Measurements from ENCODE around the gene WRAP73. TPM values are rescaled to one million over a fixed set of nuclear protein-coding genes. Genes with fewer than 3 reads are reported as not detected.
A peak's percentile ranks its signal among the peaks of the same experiment; 100 is the strongest.

The WRAP73 gene
- total and polyA plus RNA-seq, 12 donors = 7.5 to 16.5 (median 10.3) TPM

DNA sequence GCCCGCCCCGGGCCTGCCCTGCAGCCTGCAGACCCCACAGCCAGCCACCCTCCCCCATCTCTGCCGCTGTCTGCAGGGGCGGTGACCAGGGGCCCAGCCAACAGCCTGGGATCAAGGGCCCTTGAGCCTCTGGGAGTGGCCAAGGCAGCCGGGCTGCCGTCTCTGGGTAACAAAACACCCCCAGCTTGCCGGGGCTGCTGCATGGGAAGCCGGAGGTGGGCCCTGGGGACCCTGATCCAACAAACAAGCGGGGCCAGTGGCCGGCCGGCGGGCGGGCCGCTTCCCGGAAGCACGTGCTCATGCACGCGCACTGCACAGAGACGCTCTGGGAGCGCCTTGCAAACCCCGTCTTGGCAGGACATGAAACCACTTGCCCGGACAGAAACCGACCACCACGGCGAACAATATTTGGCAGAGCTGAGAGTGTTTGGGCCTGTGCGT, 51.8 kb downstream of the WRAP73 start:
- ATAC-seq (peak in 6 of 8 donors; percentile 51 to 81 (median 74)), DNase-seq (peak; percentile 48 to 51)
- Histone ChIP-seq H3K36me3 (no peaks in the 10 kb centered on the region), H3K27me3 (no peaks in the 10 kb centered on the region), H3K9me3 (no peaks in the 10 kb centered on the region), H3K4me3 (peak overlapping the region in 6 of 10 donors; percentile 2 to 39 (median 12)), H3K4me1 (peaks cover 9 to 26% (median 23%) of the 10 kb centered on the region in 9 donors), H3K27ac (no peak overlapping the region)
- TF ChIP-seq, protein P1, sequence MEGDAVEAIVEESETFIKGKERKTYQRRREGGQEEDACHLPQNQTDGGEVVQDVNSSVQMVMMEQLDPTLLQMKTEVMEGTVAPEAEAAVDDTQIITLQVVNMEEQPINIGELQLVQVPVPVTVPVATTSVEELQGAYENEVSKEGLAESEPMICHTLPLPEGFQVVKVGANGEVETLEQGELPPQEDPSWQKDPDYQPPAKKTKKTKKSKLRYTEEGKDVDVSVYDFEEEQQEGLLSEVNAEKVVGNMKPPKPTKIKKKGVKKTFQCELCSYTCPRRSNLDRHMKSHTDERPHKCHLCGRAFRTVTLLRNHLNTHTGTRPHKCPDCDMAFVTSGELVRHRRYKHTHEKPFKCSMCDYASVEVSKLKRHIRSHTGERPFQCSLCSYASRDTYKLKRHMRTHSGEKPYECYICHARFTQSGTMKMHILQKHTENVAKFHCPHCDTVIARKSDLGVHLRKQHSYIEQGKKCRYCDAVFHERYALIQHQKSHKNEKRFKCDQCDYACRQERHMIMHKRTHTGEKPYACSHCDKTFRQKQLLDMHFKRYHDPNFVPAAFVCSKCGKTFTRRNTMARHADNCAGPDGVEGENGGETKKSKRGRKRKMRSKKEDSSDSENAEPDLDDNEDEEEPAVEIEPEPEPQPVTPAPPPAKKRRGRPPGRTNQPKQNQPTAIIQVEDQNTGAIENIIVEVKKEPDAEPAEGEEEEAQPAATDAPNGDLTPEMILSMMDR (IDR thresholded peaks at IDR 0.05) = no peak
- intact Hi-C loops (cut with DNase I) = no loop called here
- WGBS, 2 donors = 32 to 40% methylated on average over 26 of the region's 26 CpGs

DNA sequence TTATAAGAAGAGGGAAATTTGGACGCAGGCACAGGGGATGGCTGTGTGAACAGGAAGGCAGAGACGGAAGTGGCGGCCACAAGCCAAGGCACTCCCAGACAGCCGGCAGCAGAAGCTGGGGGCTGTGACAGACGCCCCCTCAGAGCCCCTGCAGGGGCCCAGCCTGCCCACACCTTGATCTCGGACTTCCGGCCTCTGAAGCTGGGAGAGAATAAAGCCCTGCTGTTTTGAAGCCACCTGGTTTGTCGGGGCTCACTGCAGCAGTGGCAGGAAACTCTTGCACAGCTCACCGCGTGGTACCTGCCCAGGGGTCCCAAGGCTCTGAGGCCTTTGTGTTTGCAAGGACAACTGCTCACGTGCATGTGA, 52.3 kb downstream of the WRAP73 start:
- DNase-seq = no peak

DNA sequence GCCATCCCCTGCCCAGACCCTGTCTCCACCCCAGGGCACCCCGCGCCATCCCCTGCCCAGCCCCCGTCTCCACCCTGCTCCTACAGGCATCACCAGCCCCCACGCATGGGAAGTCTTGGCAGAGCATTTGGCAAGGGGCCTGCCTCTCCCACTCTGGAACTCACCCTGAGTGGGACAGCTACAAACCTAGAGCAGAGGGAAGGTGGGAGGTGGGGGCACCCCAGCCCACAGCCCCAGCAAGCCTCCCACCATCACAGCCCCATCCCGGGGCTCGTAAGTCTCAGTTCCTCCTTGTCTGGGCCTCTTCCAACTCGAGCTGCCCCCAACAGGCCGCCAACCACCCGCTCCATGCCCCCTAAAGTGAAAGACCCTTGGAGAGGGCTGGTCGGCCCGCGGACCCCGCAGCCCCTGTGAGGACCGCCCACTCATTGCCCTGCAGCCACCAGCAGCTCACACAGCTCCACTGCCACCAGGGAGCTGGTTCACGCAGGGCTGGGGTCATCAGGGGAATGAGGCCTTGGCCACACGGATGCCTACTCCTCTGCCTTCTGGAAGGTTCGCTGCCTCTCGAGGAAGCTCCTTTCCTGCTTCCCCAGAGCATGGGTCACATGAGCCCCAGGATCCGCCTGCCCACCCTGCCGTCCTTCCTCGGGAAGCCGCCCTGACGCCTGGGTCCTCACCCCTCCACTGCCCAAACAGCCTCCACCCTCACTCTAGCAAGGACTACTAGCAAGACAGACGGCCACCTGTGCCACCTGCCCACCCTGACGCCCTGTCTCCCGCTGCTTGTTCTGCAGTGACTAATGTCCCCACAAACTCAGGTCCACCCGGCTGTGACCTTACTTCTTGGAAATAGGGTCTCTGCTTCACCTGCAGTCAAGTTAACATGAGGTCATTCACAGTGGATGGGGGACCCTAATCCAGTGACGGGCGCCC, 53.0 kb downstream of the WRAP73 start:
- TF ChIP-seq, protein P1 (IDR thresholded peaks at IDR 0.05) = no peak
- 82 to 85% methylated on average over 29 of the region's 29 CpGs for WGBS, 2 donors
- H3K4me3 ChIP-seq = no peak overlapping the region
- H3K4me1 ChIP-seq = peaks cover 9 to 26% (median 23%) of the 10 kb centered on the region in 9 donors
- no peaks in the 10 kb centered on the region for H3K36me3 ChIP-seq
- no peak overlapping the region for H3K27ac ChIP-seq
- H3K27me3 ChIP-seq = peaks cover 0 to 3% (median 0%) of the 10 kb centered on the region in 7 donors
- ATAC-seq (no peak), DNase-seq (no peak)
- H3K9me3 ChIP-seq = no peaks in the 10 kb centered on the region
- intact Hi-C loops (cut with DNase I) = no loop called here

More for the DNA sequence above, 52.3 kb downstream of the WRAP73 start:
- no peaks in the 10 kb centered on the region for H3K9me3 ChIP-seq
- peak overlapping the region in 2 of 10 donors; percentile 10 to 39 for H3K4me3 ChIP-seq
- H3K36me3 ChIP-seq = no peaks in the 10 kb centered on the region
- intact Hi-C loops (cut with DNase I) = no loop called here
- ATAC-seq = peak in 2 of 8 donors; percentile 16 to 23
- H3K27me3 ChIP-seq = no peaks in the 10 kb centered on the region
- TF ChIP-seq, protein P1 (IDR thresholded peaks at IDR 0.05) = no peak
- H3K4me1 ChIP-seq = peaks cover 9 to 26% (median 23%) of the 10 kb centered on the region in 9 donors
- WGBS, 2 donors = 48 to 59% methylated on average over 11 of the region's 11 CpGs
- H3K27ac ChIP-seq = no peak overlapping the region

DNA sequence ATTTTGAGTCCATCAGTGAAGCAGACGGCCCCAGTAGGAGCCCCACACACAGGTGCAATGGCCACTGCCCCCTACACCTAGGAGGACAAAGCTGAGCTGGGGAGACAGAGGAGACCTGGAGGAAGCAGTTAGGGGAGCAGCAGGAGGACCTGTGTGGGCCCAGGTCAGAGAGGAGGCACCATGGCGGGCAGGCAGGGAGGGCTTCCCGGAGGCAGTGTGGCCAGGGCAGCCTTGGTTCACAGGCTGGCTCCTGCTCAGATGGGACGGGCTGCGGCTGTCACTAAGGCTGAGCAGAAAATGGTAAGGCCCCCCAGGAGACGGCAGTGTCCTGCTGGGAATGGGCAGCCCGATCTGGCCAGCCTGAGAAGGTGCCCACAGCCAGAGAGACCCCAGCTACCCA, 54.0 kb downstream of the WRAP73 start:
- WGBS, 2 donors = 91 to 97% methylated on average over 7 of the region's 7 CpGs
- Histone ChIP-seq H3K4me1 (peaks cover 9 to 27% (median 23%) of the 10 kb centered on the region in 9 donors), H3K9me3 (no peaks in the 10 kb centered on the region), H3K27ac (no peak overlapping the region), H3K4me3 (no peak overlapping the region), H3K27me3 (peaks cover 0 to 6% (median 0%) of the 10 kb centered on the region in 7 donors), H3K36me3 (no peaks in the 10 kb centered on the region)
- no peak for ATAC-seq
- TF ChIP-seq, protein P1 (IDR thresholded peaks at IDR 0.05) = no peak
- intact Hi-C loops (cut with DNase I) = no loop called here
- DNase-seq = no peak
